ENCODE results near the gene DPP8. TPM values are rescaled to one million over a fixed set of nuclear protein-coding genes. Genes with fewer than 3 reads are reported as not detected.

The DPP8 gene
- polyA plus RNA-seq, 1 experiment: 21.6 TPM

DNA sequence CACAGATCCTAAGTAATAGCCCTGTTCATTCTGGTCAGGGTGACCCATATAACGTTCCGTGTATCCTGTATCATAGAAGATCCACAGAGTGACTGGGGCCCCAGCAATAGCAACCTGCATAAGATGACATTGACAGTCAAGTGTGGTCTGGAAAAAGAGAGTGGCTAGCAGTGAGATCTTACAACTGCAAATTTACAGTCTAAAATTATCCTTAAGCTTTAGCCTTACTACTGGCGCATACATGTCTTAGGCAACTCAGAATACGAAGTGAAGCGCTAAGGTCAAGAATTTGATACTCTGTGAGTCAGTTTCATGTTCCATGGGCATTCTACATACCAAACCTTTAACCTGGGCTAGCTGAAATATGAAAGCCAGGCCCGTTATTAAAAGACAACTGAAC, 65.5 kb downstream of the DPP8 start:
- no peak overlapping the region for H3K4me3 ChIP-seq (ENCODE audit: low read depth, low read length)
- DNase-seq (ENCODE audit: low read depth): no peak
- ChIA-PET CTCF (interaction anchor here (0.6 to 2.2 kb wide), 3 partner anchors 50 to 206 kb away, joined by 4 to 5 read pairs (median 5); no protein-coding TSS in a partner anchor), POLR2A (no interaction called here)
- no peak for TF ChIP-seq CTCF (IDR thresholded peaks at IDR 0.05; ENCODE audit: insufficient read depth, low read depth, low read length)
- no peaks in the 10 kb centered on the region for H3K27me3 ChIP-seq (ENCODE audit: control insufficient read depth, insufficient read depth, low read length)
- H3K36me3 ChIP-seq (ENCODE audit: control insufficient read depth, insufficient read depth, low read length): peaks cover 5% of the 10 kb centered on the region

GRCh38 chr15:65450556-65450955, 66.9 kb downstream of the DPP8 start:
- peaks cover 4% of the 10 kb centered on the region for H3K36me3 ChIP-seq (ENCODE audit: control insufficient read depth, insufficient read depth, low read length)
- H3K27me3 ChIP-seq (ENCODE audit: control insufficient read depth, insufficient read depth, low read length): no peaks in the 10 kb centered on the region
- TF ChIP-seq CTCF (IDR thresholded peaks at IDR 0.05; ENCODE audit: insufficient read depth, low read depth, low read length): no peak
- DNase-seq (ENCODE audit: low read depth): no peak
- no peak overlapping the region for H3K4me3 ChIP-seq (ENCODE audit: low read depth, low read length)
- CTCF ChIA-PET: interaction anchor here (1.0 to 1.3 kb wide), 2 partner anchors 13 to 48 kb away, joined by 3 read pairs; no protein-coding TSS in a partner anchor
- POLR2A ChIA-PET: no interaction called here

- ChIA-PET CTCF (interaction anchor here (1.2 kb wide), 1 partner anchor 8 kb away, joined by 4 read pairs; no protein-coding TSS in a partner anchor), POLR2A (no interaction called here)
- Histone ChIP-seq H3K36me3 (ENCODE audit: control insufficient read depth, insufficient read depth, low read length) (peaks cover 4% of the 10 kb centered on the region), H3K4me3 (ENCODE audit: low read depth, low read length) (no peak overlapping the region), H3K27me3 (ENCODE audit: control insufficient read depth, insufficient read depth, low read length) (no peaks in the 10 kb centered on the region)
- no peak for DNase-seq (ENCODE audit: low read depth)
- TF ChIP-seq CTCF (IDR thresholded peaks at IDR 0.05; ENCODE audit: insufficient read depth, low read depth, low read length): no peak
Measured at GRCh38 chr15:65447145-65447544, 70.3 kb downstream of the DPP8 start.

GRCh38 chr15:65434201-65434600, 83.3 kb downstream of the DPP8 start:
- POLR2A ChIA-PET: no interaction called here

GRCh38 chr15:65431731-65432130, 85.8 kb downstream of the DPP8 start:
- Histone ChIP-seq H3K36me3 (ENCODE audit: control insufficient read depth, insufficient read depth, low read length) (no peaks in the 10 kb centered on the region), H3K4me3 (ENCODE audit: low read depth, low read length) (no peak overlapping the region), H3K27me3 (ENCODE audit: control insufficient read depth, insufficient read depth, low read length) (no peaks in the 10 kb centered on the region)
- CTCF ChIA-PET: interaction anchor here (6.7 kb wide), 1 partner anchor 31 kb away, joined by 65 read pairs; no protein-coding TSS in a partner anchor
- no peak for TF ChIP-seq CTCF (IDR thresholded peaks at IDR 0.05; ENCODE audit: insufficient read depth, low read depth, low read length)
- DNase-seq (ENCODE audit: low read depth): no peak
- POLR2A ChIA-PET: no interaction called here

More at GRCh38 chr15:65434201-65434600, 83.3 kb downstream of the DPP8 start:
- no peaks in the 10 kb centered on the region for H3K27me3 ChIP-seq (ENCODE audit: control insufficient read depth, insufficient read depth, low read length)
- no peak for TF ChIP-seq CTCF (IDR thresholded peaks at IDR 0.05; ENCODE audit: insufficient read depth, low read depth, low read length)
- H3K36me3 ChIP-seq (ENCODE audit: control insufficient read depth, insufficient read depth, low read length): no peaks in the 10 kb centered on the region
- DNase-seq (ENCODE audit: low read depth): no peak
- H3K4me3 ChIP-seq (ENCODE audit: low read depth, low read length): no peak overlapping the region
- CTCF ChIA-PET: interaction anchor here (0.5 to 6.7 kb wide), 5 partner anchors 13 to 126 kb away, joined by 3 to 65 read pairs (median 5); no protein-coding TSS in a partner anchor

Data from BJ (cell line).